ENCODE results near the gene CAMK1G. TPM values are rescaled to one million over a fixed set of nuclear protein-coding genes. Genes with fewer than 3 reads are reported as not detected.

Gene CAMK1G
- total RNA-seq, 2 experiments from 2014 or later = not detected

GRCh38 chr1:209645574-209646452 lies 62.3 kb downstream of the CAMK1G start:
- ATAC-seq = no peak

GRCh38 chr1:209646558-209646957 lies 63.0 kb downstream of the CAMK1G start:
- intact Hi-C loops (cut with micrococcal nuclease) = no loop called here
- H3K4me3 Mint-ChIP-seq = no peak overlapping the region
- H3K27ac Mint-ChIP-seq = no peak overlapping the region
- DNase-seq (no peak), ATAC-seq (no peak)
- TF ChIP-seq CTCF (IDR thresholded peaks at IDR 0.05) = no peak
- no peaks in the 10 kb centered on the region for H3K36me3 Mint-ChIP-seq (ENCODE audit: low read depth)
- no peaks in the 10 kb centered on the region for H3K27me3 Mint-ChIP-seq
- H3K9me3 Mint-ChIP-seq = no peaks in the 10 kb centered on the region
- ChIA-PET CTCF (interaction anchor here (0.7 to 6.0 kb wide), 3 partner anchors 19 to 46 kb away, joined by 3 to 25 read pairs (median 5); no protein-coding TSS in a partner anchor), POLR2A (interaction anchor here (1.1 to 1.2 kb wide), 2 partner anchors 12 to 110 kb away, joined by 3 to 4 read pairs; partner anchors contain the start of gene TRAF3IP3)
- peaks cover 11% of the 10 kb centered on the region for H3K4me1 Mint-ChIP-seq (ENCODE audit: low read depth)

More at GRCh38 chr1:209645574-209646452, 62.3 kb downstream of the CAMK1G start:
- no peak for DNase-seq
- Mint-ChIP-seq H3K4me1 (ENCODE audit: low read depth) (peaks cover 8% of the 10 kb centered on the region), H3K4me3 (no peak overlapping the region), H3K36me3 (ENCODE audit: low read depth) (no peaks in the 10 kb centered on the region), H3K27ac (no peak overlapping the region), H3K27me3 (no peaks in the 10 kb centered on the region), H3K9me3 (no peaks in the 10 kb centered on the region)
- ChIA-PET POLR2A (interaction anchor here (1.1 to 1.2 kb wide), 2 partner anchors 12 to 110 kb away, joined by 3 to 4 read pairs; partner anchors contain the start of gene TRAF3IP3), CTCF (interaction anchor here (1.5 to 6.0 kb wide), 2 partner anchors 18 to 47 kb away, joined by 5 to 25 read pairs; no protein-coding TSS in a partner anchor)
- intact Hi-C loops (cut with micrococcal nuclease) = no loop called here
- TF ChIP-seq CTCF (IDR thresholded peaks at IDR 0.05) = no peak

GRCh38 chr1:209647156-209647555 lies 63.6 kb downstream of the CAMK1G start:
- intact Hi-C loops (cut with micrococcal nuclease) = no loop called here
- TF ChIP-seq CTCF (IDR thresholded peaks at IDR 0.05) = no peak
- Mint-ChIP-seq H3K9me3 (no peaks in the 10 kb centered on the region), H3K27ac (no peak overlapping the region), H3K4me3 (no peak overlapping the region), H3K36me3 (ENCODE audit: low read depth) (no peaks in the 10 kb centered on the region), H3K27me3 (no peaks in the 10 kb centered on the region), H3K4me1 (ENCODE audit: low read depth) (peaks cover 14% of the 10 kb centered on the region)
- POLR2A ChIA-PET = no interaction called here
- DNase-seq (no peak), ATAC-seq (no peak)
- CTCF ChIA-PET = interaction anchor here (0.7 to 6.0 kb wide), 3 partner anchors 19 to 46 kb away, joined by 3 to 25 read pairs (median 5); no protein-coding TSS in a partner anchor

- DNase-seq = no peak
- Mint-ChIP-seq H3K36me3 (ENCODE audit: low read depth) (no peaks in the 10 kb centered on the region), H3K4me3 (no peak overlapping the region), H3K9me3 (no peaks in the 10 kb centered on the region), H3K4me1 (ENCODE audit: low read depth) (peaks cover 22% of the 10 kb centered on the region), H3K27ac (no peak overlapping the region), H3K27me3 (no peaks in the 10 kb centered on the region)
- intact Hi-C loops (cut with micrococcal nuclease) = no loop called here
- no peak for ATAC-seq
- ChIA-PET POLR2A (interaction anchor here (1.6 kb wide), 1 partner anchor 39 kb away, joined by 3 read pairs; no protein-coding TSS in a partner anchor), CTCF (interaction anchor here (1.3 to 6.0 kb wide), 2 partner anchors 21 to 100 kb away, joined by 3 to 25 read pairs; no protein-coding TSS in a partner anchor)
- no peak for TF ChIP-seq CTCF (IDR thresholded peaks at IDR 0.05)
Observed at GRCh38 chr1:209648346-209648745, 64.8 kb downstream of the CAMK1G start.

All from activated CD8-positive, alpha-beta T cell treated with anti-CD3 and anti-CD28 coated beads for 36 hours (primary cell).